HG03558 (cell line): Measurements from ENCODE around the gene TTC21A.

Experiments used
- ATAC-seq: cut with Tn5 transposase; IDR thresholded peaks from one replicate; pipeline ENCODE4 v1.9.1; 2021; ENCODE audit warnings: moderate number of reproducible peaks; ENCODE audit not compliant: unreplicated experiment; ENCODE audit errors: extremely low read depth

Gene TTC21A

GRCh38 chr3:39112535-39112934, 5.1 kb downstream of the TTC21A start:
- no peak for ATAC-seq

GRCh38 chr3:39113291-39113690, 5.8 kb downstream of the TTC21A start:
- ATAC-seq = no peak

GRCh38 chr3:39114456-39114855, 7.0 kb downstream of the TTC21A start:
- no peak for ATAC-seq

- no peak for ATAC-seq
Measured at GRCh38 chr3:39115870-39116269, 8.4 kb downstream of the TTC21A start.

- ATAC-seq = no peak
Measured at GRCh38 chr3:39118079-39118478, 10.6 kb downstream of the TTC21A start.

GRCh38 chr3:39118931-39119660, 11.6 kb downstream of the TTC21A start:
- no peak for ATAC-seq

- no peak for ATAC-seq
Measured at GRCh38 chr3:39121621-39122020, 14.1 kb downstream of the TTC21A start.

GRCh38 chr3:39122813-39123212, 15.3 kb downstream of the TTC21A start:
- ATAC-seq = peak; percentile 49

- ATAC-seq = no peak
Measured at GRCh38 chr3:39124876-39125840, 17.7 kb downstream of the TTC21A start.

- ATAC-seq = no peak
Measured at GRCh38 chr3:39125841-39126500, 18.5 kb downstream of the TTC21A start.

GRCh38 chr3:39126532-39127071, 19.1 kb downstream of the TTC21A start:
- ATAC-seq = no peak

- ATAC-seq = no peak
Measured at GRCh38 chr3:39127269-39127907, 19.9 kb downstream of the TTC21A start.

- no peak for ATAC-seq
Measured at GRCh38 chr3:39127908-39128304, 20.4 kb downstream of the TTC21A start.

- no peak for ATAC-seq
Measured at GRCh38 chr3:39128951-39129350, 21.5 kb downstream of the TTC21A start.

GRCh38 chr3:39130026-39130425, 22.5 kb downstream of the TTC21A start:
- no peak for ATAC-seq

GRCh38 chr3:39130693-39131265, 23.3 kb downstream of the TTC21A start:
- ATAC-seq = no peak

GRCh38 chr3:39132096-39133092, 24.9 kb downstream of the TTC21A start:
- no peak for ATAC-seq

- no peak for ATAC-seq
Measured at GRCh38 chr3:39133093-39133490, 25.6 kb downstream of the TTC21A start.

- ATAC-seq = no peak
Measured at GRCh38 chr3:39133822-39134221, 26.3 kb downstream of the TTC21A start.
